ENCODE measurements around the gene CCR7.

CCR7 gene

DNA sequence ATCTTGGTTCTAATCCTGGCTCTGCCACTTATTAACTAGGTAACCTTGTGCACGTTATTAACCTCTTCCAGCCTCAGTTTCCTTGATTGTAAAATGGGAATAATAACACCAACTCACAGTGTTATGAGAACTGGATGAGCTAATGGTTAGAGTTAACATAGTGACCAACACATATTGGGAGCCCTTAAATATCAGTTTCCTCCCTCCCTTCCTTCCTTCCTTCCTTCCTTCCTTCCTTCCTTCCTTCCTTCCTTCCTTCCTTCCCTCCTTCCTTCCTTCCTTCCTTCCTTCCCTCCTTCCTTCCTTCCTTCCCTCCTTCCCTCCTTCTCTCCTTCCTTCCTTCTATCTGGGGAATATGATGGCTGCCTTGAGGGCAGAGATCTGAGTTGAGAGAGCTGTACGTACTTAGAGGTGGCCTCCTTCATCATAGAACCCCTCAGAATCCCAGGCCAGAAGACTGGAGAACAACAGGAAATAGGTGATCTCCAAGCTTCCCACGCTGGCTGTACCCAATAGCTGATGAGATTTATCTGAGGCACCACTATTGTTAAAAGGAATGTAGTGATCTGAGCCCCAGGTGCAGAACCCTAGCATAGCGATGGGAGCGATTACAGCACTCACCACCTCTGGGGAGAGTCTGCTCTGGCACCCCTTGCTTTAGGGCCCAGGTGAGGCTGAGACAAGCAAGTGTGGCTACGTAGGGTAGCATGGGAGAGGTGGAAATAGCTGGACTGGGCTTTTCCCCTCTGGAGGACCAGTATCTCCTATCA, 26.2 kb downstream of the CCR7 start:
- H3K4me3 ChIP-seq (ENCODE audit: low read depth, low read length) = no peak overlapping the region

GRCh38 chr17:40538019-40538935, 27.0 kb downstream of the CCR7 start:
- H3K4me3 ChIP-seq (ENCODE audit: low read depth, low read length) = no peak overlapping the region

DNA sequence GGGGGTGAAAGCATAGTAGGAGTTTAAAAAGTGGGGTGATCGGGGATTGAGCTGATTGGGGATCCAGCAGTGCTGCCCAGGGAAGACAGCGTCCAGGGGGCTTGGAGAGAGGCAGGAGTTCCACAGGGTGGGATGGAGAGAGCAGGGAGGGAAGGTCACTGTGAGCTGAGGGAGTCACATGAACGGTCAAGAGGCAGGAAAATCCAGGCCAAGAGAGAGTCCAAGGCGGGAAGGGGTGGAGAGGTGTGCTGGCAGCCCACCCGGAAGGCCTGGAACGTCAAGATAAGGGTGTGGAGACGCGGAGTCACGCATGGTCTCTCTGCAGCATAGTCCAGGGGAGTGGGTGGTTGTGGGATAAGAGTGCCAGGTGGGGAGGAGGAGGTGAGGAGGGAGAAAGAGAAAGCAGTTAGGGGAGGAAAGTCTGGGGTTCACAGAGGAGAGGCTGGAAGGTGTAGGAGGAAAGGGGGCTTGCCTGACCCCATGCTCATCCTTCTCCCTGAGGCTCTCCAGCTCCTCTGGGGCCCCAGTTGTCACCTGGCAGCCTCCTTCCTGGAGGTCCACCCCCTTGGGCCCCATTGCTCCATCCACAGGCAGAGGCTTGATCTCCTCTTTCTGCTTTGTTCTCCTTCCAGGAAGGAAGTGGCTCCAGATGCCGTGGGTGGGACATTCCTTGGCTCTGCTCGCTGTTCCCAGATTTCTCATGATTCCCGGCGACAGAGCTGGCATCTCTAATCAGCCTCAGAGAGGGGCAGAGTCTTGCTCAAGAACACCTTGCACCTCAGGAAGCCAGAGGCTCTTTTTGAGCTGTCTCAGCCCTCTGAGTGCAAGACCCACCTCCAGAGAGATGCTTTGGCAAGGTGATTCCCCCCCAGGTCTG, 28.7 kb downstream of the CCR7 start:
- H3K4me3 ChIP-seq (ENCODE audit: low read depth, low read length) = no peak overlapping the region

GRCh38 chr17:40535924-40536294, 29.4 kb downstream of the CCR7 start:
- H3K4me3 ChIP-seq (ENCODE audit: low read depth, low read length) = no peak overlapping the region

GRCh38 chr17:40535438-40535837, 29.8 kb downstream of the CCR7 start:
- H3K4me3 ChIP-seq (ENCODE audit: low read depth, low read length) = no peak overlapping the region

GRCh38 chr17:40534371-40535189, 30.7 kb downstream of the CCR7 start:
- no peak overlapping the region for H3K4me3 ChIP-seq (ENCODE audit: low read depth, low read length)

DNA sequence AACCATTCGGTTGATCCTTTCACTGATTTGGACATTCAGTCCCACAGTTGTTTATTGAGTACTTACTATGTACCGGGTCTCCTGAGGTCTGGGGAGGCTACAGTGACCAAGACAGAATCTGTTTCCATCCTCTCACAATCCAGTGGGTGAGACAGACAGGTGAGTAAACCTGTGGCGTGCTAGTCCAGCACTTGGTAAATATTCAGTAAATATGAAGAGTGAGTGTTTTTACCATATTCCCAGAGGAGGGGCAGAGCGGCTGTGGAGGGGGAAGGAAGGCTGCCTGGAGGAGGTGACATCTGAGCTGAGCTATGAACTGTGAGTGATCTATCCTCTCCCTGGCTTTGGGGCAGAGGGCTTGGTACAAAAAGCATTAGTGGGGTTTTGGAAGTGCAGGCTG, 31.4 kb downstream of the CCR7 start:
- H3K4me3 ChIP-seq (ENCODE audit: low read depth, low read length) = no peak overlapping the region

- H3K4me3 ChIP-seq (ENCODE audit: low read depth, low read length) = no peak overlapping the region
These were observed 32.6 kb downstream of the CCR7 start for GRCh38 chr17:40532520-40533253.

DNA sequence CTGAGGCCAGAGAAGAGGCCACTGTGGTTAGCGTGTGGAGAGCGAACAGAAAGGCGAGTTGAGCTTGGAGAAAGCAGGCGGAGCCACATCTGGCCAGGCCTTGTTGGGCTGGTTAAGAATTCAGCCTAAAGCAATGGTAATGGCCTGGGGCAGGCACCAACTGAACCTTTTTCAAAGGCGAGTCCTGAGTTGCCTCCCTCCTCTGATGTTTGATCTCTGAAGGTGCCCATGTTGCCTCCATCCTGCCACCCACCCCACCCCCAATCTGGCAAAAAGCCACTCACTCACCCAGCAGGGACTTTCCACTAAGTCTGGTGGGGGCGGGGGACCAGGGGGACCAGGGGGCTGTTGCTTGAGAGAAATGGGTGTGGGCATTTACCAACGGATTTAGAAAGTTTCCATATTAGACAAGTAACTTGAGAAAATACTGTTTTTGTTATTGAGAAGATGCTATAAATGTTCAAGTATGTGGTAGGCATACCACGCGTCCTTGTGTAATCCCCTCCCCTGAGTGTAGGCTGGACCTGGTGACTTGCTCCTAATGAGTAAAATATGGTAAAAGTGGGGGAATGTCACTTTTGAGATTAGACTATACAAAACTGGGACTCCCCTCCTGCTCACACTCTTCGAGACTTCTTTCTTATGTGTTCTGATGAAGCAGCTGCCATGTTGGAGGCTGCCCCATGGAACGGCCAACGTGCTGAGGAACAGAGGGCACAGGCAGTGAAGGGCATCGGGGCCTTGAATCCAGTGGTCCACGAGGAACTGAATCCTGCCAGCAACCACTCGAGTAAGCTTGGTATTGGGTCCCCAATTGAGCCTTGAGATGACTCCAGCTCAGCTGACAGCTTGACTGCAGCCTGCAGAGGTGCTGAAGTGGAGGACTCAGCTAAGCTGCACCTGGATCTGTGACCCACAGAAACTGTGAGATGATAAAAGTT, 34.0 kb downstream of the CCR7 start:
- no peak overlapping the region for H3K4me3 ChIP-seq (ENCODE audit: low read depth, low read length)

DNA sequence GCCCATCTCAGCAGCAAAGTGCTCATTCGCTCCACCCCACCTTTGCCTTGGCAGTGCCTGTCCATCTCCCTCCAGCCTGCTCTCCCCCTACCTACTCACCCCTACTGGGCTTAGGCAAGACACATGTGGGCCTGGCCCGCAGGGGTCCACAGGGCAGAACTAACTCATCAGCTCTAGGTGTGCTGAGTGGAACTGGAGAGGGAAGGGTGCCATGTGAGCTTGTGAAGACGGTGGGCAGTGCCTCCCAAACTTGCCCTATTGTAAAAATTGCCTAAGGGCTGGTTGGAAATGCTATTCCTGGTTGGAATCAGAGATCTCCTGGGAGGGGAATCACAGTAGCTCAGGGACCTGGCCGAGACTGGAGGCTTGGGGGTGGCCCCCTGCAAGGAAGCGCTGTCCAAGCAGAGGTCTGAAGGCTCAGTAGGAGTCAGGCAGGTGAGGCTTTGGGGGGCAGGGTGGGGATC, 34.7 kb downstream of the CCR7 start:
- H3K4me3 ChIP-seq (ENCODE audit: low read depth, low read length) = no peak overlapping the region

GRCh38 chr17:40529991-40530390, 35.3 kb downstream of the CCR7 start:
- no peak overlapping the region for H3K4me3 ChIP-seq (ENCODE audit: low read depth, low read length)

DNA sequence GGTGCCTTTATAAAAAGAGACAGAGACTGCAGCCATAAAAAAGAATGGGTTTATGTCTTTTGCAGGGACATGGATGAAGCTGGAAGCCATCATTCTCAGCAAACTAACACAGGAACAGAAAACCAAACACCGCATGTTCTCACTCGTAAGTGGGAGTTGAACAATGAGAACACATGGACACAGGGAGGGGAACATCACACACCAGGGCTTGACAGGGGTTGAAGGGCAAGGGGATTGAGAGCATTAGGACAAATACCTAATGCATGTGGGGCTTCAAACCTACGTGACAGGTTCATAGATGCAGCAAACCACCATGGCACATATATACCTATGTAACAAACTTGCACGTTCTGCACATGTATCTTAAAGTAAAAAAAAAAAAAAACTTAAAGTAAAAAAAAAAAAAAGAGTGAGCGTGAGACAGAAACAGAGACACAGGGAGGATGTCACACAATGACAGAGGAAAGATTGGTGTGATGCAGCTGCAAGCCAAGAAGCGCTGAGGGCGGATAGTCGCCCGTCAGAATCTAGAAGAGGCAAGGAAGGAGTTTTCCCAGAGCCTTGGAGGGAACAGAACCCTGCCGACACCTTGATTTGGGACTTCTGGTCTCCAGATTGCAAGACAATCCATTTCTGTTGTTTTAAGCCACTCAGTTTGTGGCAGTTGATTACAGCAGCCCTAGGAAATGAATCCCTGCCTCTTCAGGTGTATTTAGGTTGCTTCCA, 36.4 kb downstream of the CCR7 start:
- no peak overlapping the region for H3K4me3 ChIP-seq (ENCODE audit: low read depth, low read length)

DNA sequence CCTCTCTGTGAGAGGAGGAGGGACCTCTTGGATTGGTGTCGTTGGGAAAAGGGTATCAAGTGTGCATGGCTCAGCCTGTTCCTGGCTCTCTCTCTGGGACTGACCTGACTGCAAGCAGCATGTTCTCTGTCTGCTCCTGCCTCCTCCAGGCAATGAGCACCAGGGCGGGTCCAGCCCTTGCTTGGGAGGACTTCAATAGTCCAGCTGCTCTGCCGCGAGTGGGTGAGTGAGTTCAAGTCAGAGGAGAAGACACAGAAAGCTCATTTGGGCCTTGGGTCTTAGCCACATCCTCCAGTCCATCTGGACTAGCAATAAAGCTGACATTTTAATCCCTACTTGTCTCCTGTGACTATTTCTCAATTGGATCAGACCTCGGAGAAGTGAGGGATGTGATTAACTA, 38.6 kb downstream of the CCR7 start:
- H3K4me3 ChIP-seq (ENCODE audit: low read depth, low read length) = no peak overlapping the region

GRCh38 chr17:40525294-40525693, 40.0 kb downstream of the CCR7 start:
- H3K4me3 ChIP-seq (ENCODE audit: low read depth, low read length) = no peak overlapping the region

DNA sequence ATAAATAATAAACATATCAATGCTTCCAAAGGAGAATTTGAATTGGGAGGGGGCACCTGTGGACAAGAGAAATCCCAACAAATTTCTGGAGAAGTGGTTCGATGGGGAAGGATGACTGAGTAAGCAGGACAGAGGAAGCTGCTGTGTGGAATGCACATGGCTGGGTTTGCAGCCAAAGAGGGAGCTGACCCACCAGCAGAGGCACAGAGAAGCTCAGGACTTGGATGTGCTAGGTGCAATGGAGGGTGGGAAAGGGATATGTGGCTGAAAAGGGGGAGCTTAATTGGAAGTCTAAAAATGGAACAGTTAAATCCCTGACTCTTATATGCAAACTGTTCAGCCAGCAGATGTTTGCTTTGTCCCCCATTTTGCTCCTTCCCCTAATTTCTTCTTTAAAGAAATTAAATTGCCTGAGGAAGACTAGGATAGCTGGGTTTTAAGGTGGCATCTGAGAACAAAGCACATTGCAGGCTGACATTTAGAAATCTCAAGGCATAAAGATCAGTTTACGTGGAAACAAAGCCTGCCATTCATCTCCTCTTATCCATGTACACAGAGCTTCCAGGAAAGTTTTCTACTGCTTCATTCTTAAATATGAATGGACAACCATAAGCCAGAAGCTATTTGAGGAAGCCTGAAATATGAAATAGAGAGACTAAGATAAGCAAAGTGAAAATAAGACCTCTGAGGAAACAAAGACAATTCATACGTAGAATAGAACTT, 40.9 kb downstream of the CCR7 start:
- no peak overlapping the region for H3K4me3 ChIP-seq (ENCODE audit: low read depth, low read length)

DNA sequence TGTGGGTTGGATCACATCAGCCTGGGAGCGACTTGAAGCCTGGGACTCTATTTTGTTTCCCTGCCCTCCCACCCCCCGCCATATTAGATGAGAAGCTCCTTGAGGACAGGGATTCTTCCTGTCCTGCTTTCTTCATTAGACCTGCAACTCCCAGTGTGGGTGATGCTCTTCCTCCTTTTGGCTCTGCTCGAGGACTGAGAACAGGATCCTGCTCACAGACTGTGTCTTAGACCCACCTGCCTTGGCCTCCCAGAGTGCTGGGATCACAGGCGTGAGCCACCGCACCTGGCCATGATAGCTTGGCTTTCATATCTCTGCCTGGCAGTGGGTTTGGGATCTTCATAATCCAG, 42.3 kb downstream of the CCR7 start:
- H3K4me3 ChIP-seq (ENCODE audit: low read depth, low read length) = no peak overlapping the region

DNA sequence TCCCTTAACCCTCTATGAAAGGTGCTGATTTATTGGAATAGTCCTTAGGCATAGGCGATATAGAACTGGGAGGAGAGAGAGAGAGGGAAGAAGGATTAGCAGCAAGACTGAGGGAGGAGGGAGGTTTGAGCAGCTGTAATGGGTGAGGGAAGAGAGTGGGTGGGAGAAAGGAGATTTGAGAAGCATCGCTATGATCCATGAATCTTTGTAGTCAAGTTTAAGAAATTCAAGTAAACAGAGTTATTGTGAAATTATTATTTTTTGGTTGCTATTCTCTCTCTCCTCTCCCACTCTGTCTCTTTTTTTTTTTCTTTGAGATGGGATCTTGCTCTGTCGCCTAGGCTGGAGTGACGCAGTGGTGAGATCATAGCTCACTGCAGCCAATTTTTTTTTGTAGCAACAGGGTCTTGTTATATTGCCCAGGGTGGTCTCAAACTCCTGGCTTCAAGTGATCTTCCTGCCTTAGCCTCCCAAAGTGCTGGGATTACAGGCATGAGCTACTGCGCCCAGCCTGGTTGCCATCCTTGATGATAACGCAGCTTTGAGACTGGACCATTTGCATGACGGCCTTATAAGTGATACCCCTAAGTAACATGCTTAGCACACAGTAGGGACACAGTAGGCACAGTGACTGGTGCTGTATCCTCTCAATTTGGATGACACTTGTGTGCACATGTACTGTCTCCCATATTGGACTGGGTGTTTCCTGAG, 42.9 kb downstream of the CCR7 start:
- H3K4me3 ChIP-seq (ENCODE audit: low read depth, low read length) = no peak overlapping the region
